Endothelial cell of umbilical vein (primary cell): ENCODE measurements around the gene ZNF736. TPM values are rescaled to one million over a fixed set of nuclear protein-coding genes. Genes with fewer than 3 reads are reported as not detected.
A peak's percentile ranks its signal among the peaks of the same experiment; 100 is the strongest.
"Not testable (repeated sequence)": the region's sequence is repeated elsewhere in the genome, so short reads cannot be mapped to it uniquely, and the experiment has no call there.

ENCODE experiments used
- BruUV-seq: library from RNA; stranded (reverse); fragments of 400-500 nt; replicated peaks from 2 replicates; lab custom pipeline; 2021; lab: Mats Ljungman, UMichigan
- CTCF ChIA-PET: fragments of 300-600, 350-600 bp; sonication (Branson Sonifier 250); formaldehyde crosslinking; loops from one replicate; lab custom pipeline; 2021; ENCODE audit warnings: antibody characterized with exemption, inconsistent platforms; lab: Charles Lee
- POLR2A ChIA-PET: fragments of 300-600, 350-600 bp; sonication (Branson Sonifier 250); formaldehyde crosslinking; loops from one replicate; lab custom pipeline; 2021; ENCODE audit warnings: antibody characterized with exemption, inconsistent platforms; lab: Charles Lee
- DNase-seq: peaks from one replicate; pipeline ENCODE4 v3.0.0-alpha.2; 2011; ENCODE audit warnings: low read depth, low spot score
- FAIRE-seq: peaks from 2 replicates; lab custom pipeline; 2011; peaks lifted over from hg19 to GRCh38; lab: Jason Lieb, UNC
- H2AFZ ChIP-seq: 2 replicates; pipeline ENCODE4 v1.6.0; 2012; ENCODE audit warnings: low read depth, low read length, control low read depth, inconsistent platforms
- H3K27ac ChIP-seq: 2 replicates; pipeline ENCODE4 v1.5.1; 2011; ENCODE audit warnings: low read depth, mild to moderate bottlenecking, control low read depth, low read length, moderate library complexity; ENCODE audit not compliant: insufficient read depth
- H3K27me3 ChIP-seq, 2 experiments: 2 replicates each; pipeline versions ENCODE4 v1.6.0 to v1.6.1; 2011; ENCODE audit warnings: low read length in 2 of 2, mixed read lengths in 1 of 2; ENCODE audit not compliant: control insufficient read depth in 2 of 2, insufficient read depth in 2 of 2
- H3K36me3 ChIP-seq, 2 experiments: 2 replicates in 1 of 2; 3 replicates in 1 of 2; pipeline ENCODE4 v1.5.1; 2011; ENCODE audit warnings: low read length in 2 of 2, mild to moderate bottlenecking in 1 of 2, moderate library complexity in 1 of 2; ENCODE audit not compliant: control insufficient read depth in 2 of 2, insufficient read depth in 2 of 2; ENCODE audit errors: extremely low read depth in 1 of 2
- H3K4me1 ChIP-seq: 3 replicates; pipeline ENCODE4 v1.5.1; 2011; ENCODE audit warnings: mild to moderate bottlenecking, low read length; ENCODE audit not compliant: control insufficient read depth, insufficient read depth; ENCODE audit errors: extremely low read depth
- H3K4me2 ChIP-seq: 2 replicates; pipeline ENCODE4 v1.6.1; 2011; ENCODE audit warnings: low read length, control low read depth, mixed read lengths; ENCODE audit not compliant: insufficient read depth
- H3K4me3 ChIP-seq, 3 experiments: fragments of 200-600 bp in 1 of 3; sonication (generic), shearing (Covaris generic) in 1 of 3; replicated peaks in 1 of 3; 2 replicates each; pipeline ENCODE4 v1.5.1; 2011 to 2016; ENCODE audit warnings: control low read depth in 3 of 3, low read length in 3 of 3, mild to moderate bottlenecking in 2 of 3, inconsistent platforms in 1 of 3, low read depth in 1 of 3, moderate library complexity in 1 of 3; ENCODE audit not compliant: insufficient read depth in 1 of 3
- H3K79me2 ChIP-seq: 2 replicates; pipeline ENCODE4 v1.6.0; 2012; ENCODE audit warnings: low read length, inconsistent platforms; ENCODE audit not compliant: control insufficient read depth, insufficient read depth
- H3K9ac ChIP-seq: replicated peaks from 2 replicates; pipeline ENCODE3; 2011; ENCODE audit warnings: low read length, control low read depth; ENCODE audit not compliant: insufficient read depth; ENCODE audit errors: extremely low read depth
- H3K9me1 ChIP-seq: replicated peaks from 3 replicates; pipeline ENCODE4 v1.6.0; 2011; ENCODE audit warnings: mild to moderate bottlenecking, low read length; ENCODE audit not compliant: control insufficient read depth, insufficient read depth; ENCODE audit errors: extremely low read depth
- H3K9me3 ChIP-seq: replicated peaks from 2 replicates; pipeline ENCODE4 v1.5.1; 2012; ENCODE audit warnings: low read length, inconsistent platforms; ENCODE audit not compliant: control insufficient read depth, insufficient read depth
- H4K20me1 ChIP-seq: replicated peaks from 2 replicates; pipeline ENCODE3; 2011; ENCODE audit warnings: mild to moderate bottlenecking, low read length; ENCODE audit not compliant: control insufficient read depth, insufficient read depth; ENCODE audit errors: extremely low read depth
- EZH2 ChIP-seq: IDR thresholded peaks from 2 replicates; pipeline ENCODE4 v1.6.1; 2012; ENCODE audit warnings: borderline replicate concordance, low read depth, mild to moderate bottlenecking, moderate library complexity, low read length, inconsistent platforms; ENCODE audit not compliant: severe bottlenecking
- FOS ChIP-seq: IDR thresholded peaks from 2 replicates; pipeline ENCODE4 v1.6.1; 2011; ENCODE audit warnings: mild to moderate bottlenecking, low read length, moderate library complexity, borderline replicate concordance; ENCODE audit not compliant: insufficient read depth
- GATA2 ChIP-seq: IDR thresholded peaks from 2 replicates; pipeline ENCODE4 v1.7.0; 2011; ENCODE audit warnings: low read depth, mild to moderate bottlenecking, moderate library complexity, mixed read lengths, low read length; ENCODE audit not compliant: insufficient read length, insufficient read depth
- JUN ChIP-seq: IDR thresholded peaks from 2 replicates; pipeline ENCODE4 v1.6.1; 2011; ENCODE audit warnings: borderline replicate concordance, low read depth; ENCODE audit not compliant: insufficient read length, insufficient read depth
- MYC ChIP-seq: IDR thresholded peaks from one replicate; pipeline ENCODE4 v1.6.1; 2011; ENCODE audit warnings: mild to moderate bottlenecking, low read depth, low read length
- POLR2A ChIP-seq: IDR thresholded peaks from 2 replicates; pipeline ENCODE4 v1.6.1; 2012; ENCODE audit warnings: low read depth, mild to moderate bottlenecking, control low read depth, low read length
- POLR2AphosphoS5 ChIP-seq: IDR thresholded peaks from 2 replicates; pipeline ENCODE4 v1.6.1; 2012; ENCODE audit warnings: low read depth, mild to moderate bottlenecking, control low read depth, low read length, moderate library complexity; ENCODE audit not compliant: insufficient read depth
- dilution Hi-C: fragments of 300-500 bp; cut with MboI; formaldehyde crosslinking; loops from one replicate; pipeline ENCODE4 v1.15.0; 2019; ENCODE audit warnings: low sequenced_read_pairs; ENCODE audit not compliant: extremely low pct_ligation_motif_present
- intact Hi-C: fragments of 100-400 bp; cut with micrococcal nuclease; formaldehyde crosslinking; loops from one replicate; pipeline ENCODE4 v1.10.0; 2022
- polyA plus RNA-seq, 4 experiments: library from polyadenylated mRNA; depleted of rRNA in 3 of 4; stranded (reverse) in 3 of 4; unstranded in 1 of 4; fragments of >200 nt; gene quantifications; 2 replicates each; pipeline versions ENCODE4 v1.2.1 to v1.2.3, GENCODE V29; 2011 to 2012; ENCODE audit warnings: missing spikeins in 1 of 4
- total RNA-seq: library from RNA; stranded (reverse); gene quantifications from 2 replicates; pipeline ENCODE4 v1.2.3, GENCODE V29; 2021
- TF ChIP-seq, protein P1 (sequence below), 2 donors: IDR thresholded peaks; 1 replicate in 1 of 2; 2 replicates in 1 of 2; pipeline ENCODE4 v1.5.1; 2011; ENCODE audit warnings: low read length in 2 of 2, mild to moderate bottlenecking in 2 of 2, moderate library complexity in 2 of 2, control low read depth in 1 of 2, inconsistent platforms in 1 of 2, low read depth in 1 of 2; ENCODE audit not compliant: insufficient read depth in 1 of 2; ENCODE audit errors: extremely low read depth in 1 of 2
- TF ChIP-seq, protein P2 (sequence below): IDR thresholded peaks from 2 replicates; pipeline ENCODE4 v1.6.1; 2011; ENCODE audit not compliant: insufficient read depth, insufficient read length

The ZNF736 gene
- total and polyA plus RNA-seq, 2 donors (not counting 3 experiments of a cell fraction or from before 2014, with no cell fraction given), result 1.2 to 9.0 TPM

DNA sequence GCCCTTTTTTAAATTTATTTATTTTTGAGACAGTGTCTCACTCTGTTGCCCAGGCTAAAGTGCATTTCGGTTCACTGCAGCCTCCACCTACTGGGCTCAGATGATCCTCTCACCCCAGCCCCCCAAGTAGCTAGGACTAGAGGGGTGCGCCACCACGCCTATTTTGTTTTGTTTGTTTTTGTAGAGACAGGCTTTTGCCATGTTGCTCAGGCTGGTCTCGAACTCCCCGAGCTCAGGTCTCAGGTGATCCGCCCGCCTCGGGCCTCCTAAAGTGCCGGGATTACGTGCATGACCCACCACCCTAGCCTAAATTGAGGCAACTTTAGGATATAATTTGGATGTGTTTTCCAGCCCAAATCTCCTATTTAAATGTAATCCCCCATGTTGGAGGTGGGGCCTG is 805 bp downstream of the ZNF736 start:
- DNase-seq (no peak), FAIRE-seq (no peak)
- ChIA-PET POLR2A (interaction anchor here (0.6 kb wide), 1 partner anchor 145 kb away, joined by 3 read pairs; no protein-coding TSS in a partner anchor), CTCF (no interaction called here)
- intact Hi-C loops, result no loop called here
- Histone ChIP-seq H3K36me3 (no peaks in the 10 kb centered on the region), H3K27ac (peak overlapping the region; percentile 79), H3K79me2 (no peaks in the 10 kb centered on the region), H3K27me3 (no peaks in the 10 kb centered on the region), H2AFZ (peak overlapping the region; percentile 90), H3K4me1 (no peaks in the 10 kb centered on the region), H4K20me1 (no peaks in the 10 kb centered on the region), H3K9me3 (no peaks in the 10 kb centered on the region), H3K9ac (peak overlapping the region; percentile 92), H3K9me1 (no peaks in the 10 kb centered on the region), H3K4me3 (peak overlapping the region; percentile 42 to 84 (median 56)), H3K4me2 (peak overlapping the region; percentile 34)
- dilution Hi-C loops, result no loop called here
- TF ChIP-seq, protein P1, sequence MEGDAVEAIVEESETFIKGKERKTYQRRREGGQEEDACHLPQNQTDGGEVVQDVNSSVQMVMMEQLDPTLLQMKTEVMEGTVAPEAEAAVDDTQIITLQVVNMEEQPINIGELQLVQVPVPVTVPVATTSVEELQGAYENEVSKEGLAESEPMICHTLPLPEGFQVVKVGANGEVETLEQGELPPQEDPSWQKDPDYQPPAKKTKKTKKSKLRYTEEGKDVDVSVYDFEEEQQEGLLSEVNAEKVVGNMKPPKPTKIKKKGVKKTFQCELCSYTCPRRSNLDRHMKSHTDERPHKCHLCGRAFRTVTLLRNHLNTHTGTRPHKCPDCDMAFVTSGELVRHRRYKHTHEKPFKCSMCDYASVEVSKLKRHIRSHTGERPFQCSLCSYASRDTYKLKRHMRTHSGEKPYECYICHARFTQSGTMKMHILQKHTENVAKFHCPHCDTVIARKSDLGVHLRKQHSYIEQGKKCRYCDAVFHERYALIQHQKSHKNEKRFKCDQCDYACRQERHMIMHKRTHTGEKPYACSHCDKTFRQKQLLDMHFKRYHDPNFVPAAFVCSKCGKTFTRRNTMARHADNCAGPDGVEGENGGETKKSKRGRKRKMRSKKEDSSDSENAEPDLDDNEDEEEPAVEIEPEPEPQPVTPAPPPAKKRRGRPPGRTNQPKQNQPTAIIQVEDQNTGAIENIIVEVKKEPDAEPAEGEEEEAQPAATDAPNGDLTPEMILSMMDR (IDR thresholded peaks at IDR 0.05; ENCODE audit: extremely low read depth in 1 of 2, insufficient read depth in 1 of 2, low read depth in 1 of 2, low read length in 2 of 2), result no peak
- TF ChIP-seq MYC (no peak), JUN (no peak), POLR2AphosphoS5 (no peak), GATA2 (no peak), POLR2A (no peak), FOS (no peak), EZH2 (no peak)
- TF ChIP-seq, protein P2, sequence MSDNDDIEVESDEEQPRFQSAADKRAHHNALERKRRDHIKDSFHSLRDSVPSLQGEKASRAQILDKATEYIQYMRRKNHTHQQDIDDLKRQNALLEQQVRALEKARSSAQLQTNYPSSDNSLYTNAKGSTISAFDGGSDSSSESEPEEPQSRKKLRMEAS, result no peak
- BruUV-seq, result no TSS peak

DNA sequence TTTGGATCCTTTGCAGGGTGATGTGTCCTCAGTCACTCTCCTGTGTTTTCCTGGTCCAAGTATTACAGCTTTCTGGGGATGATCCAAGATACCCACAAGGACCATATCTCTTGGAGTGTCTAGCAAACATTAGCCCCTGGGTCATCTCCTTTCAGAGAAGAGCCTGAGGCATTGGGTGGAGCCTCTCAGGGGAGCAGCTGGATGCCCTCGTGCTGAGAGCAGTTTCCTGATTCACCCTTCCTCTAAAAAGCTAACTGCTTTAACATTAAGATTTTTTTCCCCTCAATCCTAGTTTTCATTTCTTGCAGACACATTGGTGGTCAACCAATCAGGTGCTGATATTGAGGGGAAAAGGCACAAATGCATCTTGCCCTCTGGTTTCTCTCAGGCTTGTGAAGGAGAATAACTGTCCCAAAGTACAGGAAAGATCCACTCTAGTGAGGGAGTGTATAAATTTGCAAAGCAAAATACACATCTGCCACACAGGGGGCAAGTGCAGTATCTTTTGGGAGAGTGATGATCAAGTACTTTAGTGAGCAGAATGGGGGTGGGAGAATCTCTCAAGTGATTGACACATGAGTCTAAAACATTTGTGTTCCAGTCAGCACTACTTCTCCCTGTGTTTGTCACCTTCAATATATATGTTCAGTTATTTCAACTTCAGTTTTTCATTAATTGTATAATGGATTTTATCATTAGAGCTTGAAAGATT is 2.4 kb downstream of the ZNF736 start:
- H3K36me3 ChIP-seq, H2AFZ ChIP-seq, DNase-seq, H3K9me3 ChIP-seq, intact Hi-C loops, H3K27ac ChIP-seq, FAIRE-seq, H3K9me1 ChIP-seq, CTCF ChIA-PET, H3K4me3 ChIP-seq, H4K20me1 ChIP-seq, H3K79me2 ChIP-seq, BruUV-seq, H3K9ac ChIP-seq, dilution Hi-C loops, H3K4me1 ChIP-seq, H3K4me2 ChIP-seq, H3K27me3 ChIP-seq: not testable (repeated sequence)
- POLR2A ChIA-PET, result interaction anchor here (0.6 kb wide), 1 partner anchor 380 kb away, joined by 3 read pairs; no protein-coding TSS in a partner anchor
